Hepatocyte (in vitro differentiated cells): ENCODE measurements around the gene TFDP1. TPM values are rescaled to one million over a fixed set of nuclear protein-coding genes. Genes with fewer than 3 reads are reported as not detected.

Source experiments
- DNase-seq: peaks from one replicate; pipeline ENCODE4 v3.0.0-alpha.2; 2016; ENCODE audit warnings: low spot score
- H2AFZ ChIP-seq: fragments of 200-600 bp; sonication (generic); 2 replicates; pipeline ENCODE4 v1.6.0; 2016; ENCODE audit warnings: antibody characterized with exemption, mild to moderate bottlenecking
- H3K27ac ChIP-seq: fragments of 200-600 bp; sonication (generic); 2 replicates; pipeline ENCODE4 v1.5.1; 2016; ENCODE audit warnings: mild to moderate bottlenecking
- H3K27me3 ChIP-seq: fragments of 200-600 bp; sonication (generic); 2 replicates; pipeline ENCODE4 v1.6.1; 2016
- H3K36me3 ChIP-seq: fragments of 200-600 bp; sonication (generic); replicated peaks from 2 replicates; pipeline ENCODE4 v1.5.1; 2016; ENCODE audit warnings: low read depth; ENCODE audit not compliant: insufficient read depth
- H3K4me1 ChIP-seq: fragments of 200-600 bp; sonication (generic); 2 replicates; pipeline ENCODE4 v1.5.1; 2016; ENCODE audit warnings: mild to moderate bottlenecking, moderate library complexity; ENCODE audit not compliant: insufficient read depth
- H3K4me2 ChIP-seq: fragments of 200-600 bp; sonication (generic); 2 replicates; pipeline ENCODE4 v1.6.0; 2016
- H3K4me3 ChIP-seq: fragments of 200-600 bp; sonication (generic); 2 replicates; pipeline ENCODE4 v1.5.1; 2016; ENCODE audit warnings: mild to moderate bottlenecking
- H3K79me2 ChIP-seq: fragments of 200-600 bp; sonication (generic); 2 replicates; pipeline ENCODE4 v1.6.0; 2017; ENCODE audit warnings: mild to moderate bottlenecking
- H3K9me2 ChIP-seq: fragments of 200-600 bp; sonication (generic); replicated peaks from 2 replicates; pipeline ENCODE4 v1.6.0; 2017; ENCODE audit warnings: mild to moderate bottlenecking; ENCODE audit not compliant: insufficient read depth
- H3K9me3 ChIP-seq: fragments of 200-600 bp; sonication (generic); 2 replicates; pipeline ENCODE4 v1.5.1; 2016; ENCODE audit warnings: low read depth, mild to moderate bottlenecking
- H4K20me1 ChIP-seq: fragments of 200-600 bp; sonication (generic); 2 replicates; pipeline ENCODE4 v1.6.0; 2016; ENCODE audit warnings: mild to moderate bottlenecking; ENCODE audit not compliant: insufficient read depth, poor library complexity, severe bottlenecking
- EZH2 ChIP-seq: fragments of 200-600 bp; sonication (generic); IDR thresholded peaks from 2 replicates; pipeline ENCODE4 v1.6.1; 2016; ENCODE audit warnings: antibody characterized with exemption, mild to moderate bottlenecking, borderline replicate concordance
- EZH2phosphoT487 ChIP-seq: fragments of 200-600 bp; sonication (generic); IDR thresholded peaks from one replicate; pipeline ENCODE4 v1.6.1; 2018; ENCODE audit warnings: antibody characterized with exemption, mild to moderate bottlenecking, low read depth, moderate library complexity; ENCODE audit not compliant: unreplicated experiment, severe bottlenecking
- WGBS: methylation state at CpG from one replicate; pipeline ENCODE4 v1.1.6; 2016; ENCODE audit warnings: low lambda C conversion rate; ENCODE audit errors: missing lambda C conversion rate; 5-methylcytosine and 5-hydroxymethylcytosine counted together
- polyA plus RNA-seq: library from polyadenylated mRNA; unstranded; fragments of >200 nt; fragmentation: Nextera tagmentation; extraction: Ambion mirVana; gene quantifications from 2 replicates; pipeline ENCODE4 v1.2.1, GENCODE V29; 2016
- total RNA-seq: library from RNA; depleted of rRNA; stranded (reverse); fragments of >200 nt; gene quantifications from 2 replicates; pipeline ENCODE4 v1.2.3, GENCODE V29; 2014
- TF ChIP-seq, protein P1 (sequence below): fragments of 200-600 bp; sonication (generic); IDR thresholded peaks from 2 replicates; pipeline ENCODE4 v1.5.1; 2016; ENCODE audit warnings: antibody characterized with exemption, mild to moderate bottlenecking; ENCODE audit not compliant: poor library complexity

Gene TFDP1
- total and polyA plus RNA-seq, 2 experiments from 2014 or later = 54.0 to 62.9 TPM

DNA sequence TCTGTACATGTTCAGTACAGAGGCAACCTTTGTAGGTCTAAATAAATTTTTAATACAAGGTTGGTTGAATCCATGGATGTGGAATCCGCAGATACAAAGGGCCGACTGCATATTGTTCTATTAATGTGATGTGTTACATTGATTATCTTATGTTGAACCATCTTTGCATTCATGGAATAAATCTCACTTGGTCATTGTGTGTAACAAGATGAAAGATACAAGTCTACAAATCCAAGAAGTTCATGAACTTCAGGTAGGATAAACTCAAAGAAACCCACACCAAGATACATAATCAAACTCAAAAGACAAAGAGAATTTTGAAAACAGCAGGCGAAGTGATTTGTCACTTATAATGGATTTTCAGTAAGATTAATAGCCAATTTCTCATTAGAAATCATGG, 8.0 kb upstream of the TFDP1 start:
- Histone ChIP-seq H3K9me2 (no peaks in the 10 kb centered on the region), H3K4me2 (no peak overlapping the region), H3K79me2 (no peaks in the 10 kb centered on the region), H4K20me1 (no peaks in the 10 kb centered on the region), H3K36me3 (no peaks in the 10 kb centered on the region), H2AFZ (no peak overlapping the region), H3K27me3 (no peaks in the 10 kb centered on the region), H3K4me3 (no peak overlapping the region), H3K4me1 (no peaks in the 10 kb centered on the region), H3K9me3 (peaks cover 10% of the 10 kb centered on the region), H3K27ac (no peak overlapping the region)
- TF ChIP-seq EZH2phosphoT487 (no peak), EZH2 (no peak)
- TF ChIP-seq, protein P1, sequence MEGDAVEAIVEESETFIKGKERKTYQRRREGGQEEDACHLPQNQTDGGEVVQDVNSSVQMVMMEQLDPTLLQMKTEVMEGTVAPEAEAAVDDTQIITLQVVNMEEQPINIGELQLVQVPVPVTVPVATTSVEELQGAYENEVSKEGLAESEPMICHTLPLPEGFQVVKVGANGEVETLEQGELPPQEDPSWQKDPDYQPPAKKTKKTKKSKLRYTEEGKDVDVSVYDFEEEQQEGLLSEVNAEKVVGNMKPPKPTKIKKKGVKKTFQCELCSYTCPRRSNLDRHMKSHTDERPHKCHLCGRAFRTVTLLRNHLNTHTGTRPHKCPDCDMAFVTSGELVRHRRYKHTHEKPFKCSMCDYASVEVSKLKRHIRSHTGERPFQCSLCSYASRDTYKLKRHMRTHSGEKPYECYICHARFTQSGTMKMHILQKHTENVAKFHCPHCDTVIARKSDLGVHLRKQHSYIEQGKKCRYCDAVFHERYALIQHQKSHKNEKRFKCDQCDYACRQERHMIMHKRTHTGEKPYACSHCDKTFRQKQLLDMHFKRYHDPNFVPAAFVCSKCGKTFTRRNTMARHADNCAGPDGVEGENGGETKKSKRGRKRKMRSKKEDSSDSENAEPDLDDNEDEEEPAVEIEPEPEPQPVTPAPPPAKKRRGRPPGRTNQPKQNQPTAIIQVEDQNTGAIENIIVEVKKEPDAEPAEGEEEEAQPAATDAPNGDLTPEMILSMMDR = no peak
- no peak for DNase-seq
- WGBS = 59% methylated on average over 3 of the region's 3 CpGs

DNA sequence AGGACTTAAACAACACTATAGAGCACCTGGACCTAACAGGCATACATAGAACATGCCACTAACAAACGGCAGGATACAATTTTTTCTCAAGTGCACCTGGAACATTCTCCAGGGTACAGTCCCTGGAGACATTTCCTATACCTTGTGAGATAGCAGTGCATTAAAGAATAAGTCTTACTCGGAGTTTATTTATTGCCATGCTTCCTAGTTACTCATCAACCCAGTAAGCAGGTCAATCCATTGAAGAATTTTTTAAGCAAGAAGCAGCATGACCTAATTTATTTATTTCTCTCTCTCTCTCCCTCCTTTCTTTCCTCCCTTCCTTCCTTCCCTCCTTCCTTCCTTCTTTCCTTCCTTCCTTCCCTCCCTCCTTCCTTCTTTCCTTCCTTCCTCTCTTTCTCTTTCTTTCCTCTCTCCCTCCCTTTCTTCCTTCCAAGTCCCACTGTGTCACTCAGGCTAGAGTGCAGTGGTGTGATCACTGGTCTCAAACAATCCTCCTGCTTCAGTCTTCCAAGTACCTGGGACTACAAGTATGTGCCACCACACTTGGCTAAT, 6.6 kb upstream of the TFDP1 start:
- WGBS = 88% methylated on average over 2 of the region's 2 CpGs
- TF ChIP-seq EZH2phosphoT487 (no peak), EZH2 (no peak)
- TF ChIP-seq, protein P1 = no peak
- no peaks in the 10 kb centered on the region for H3K79me2 ChIP-seq

DNA sequence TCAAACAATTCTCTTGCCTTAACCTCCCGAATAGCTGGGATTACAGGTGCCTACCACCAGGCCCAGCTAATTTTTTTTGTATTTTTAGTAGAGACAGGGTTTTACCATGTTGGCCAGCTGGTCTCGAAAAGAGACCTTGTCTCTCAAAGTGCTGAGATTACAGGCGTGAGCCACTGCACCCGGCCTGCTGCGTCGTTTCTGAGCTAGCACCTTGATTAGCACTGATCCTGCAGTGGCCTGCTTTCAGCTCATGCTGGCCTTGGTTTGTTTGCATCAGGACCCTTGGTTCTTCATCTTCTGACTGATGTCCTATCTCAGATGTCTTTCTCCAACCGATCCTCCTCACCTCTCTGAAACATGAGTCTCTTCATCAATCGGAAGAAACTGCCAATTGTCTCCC, 4.9 kb upstream of the TFDP1 start:
- H3K9me3 ChIP-seq = peaks cover 9% of the 10 kb centered on the region
- H3K36me3 ChIP-seq = no peaks in the 10 kb centered on the region
- no peak overlapping the region for H3K4me3 ChIP-seq

More for the DNA sequence above, 6.6 kb upstream of the TFDP1 start:
- no peaks in the 10 kb centered on the region for H3K36me3 ChIP-seq
- no peaks in the 10 kb centered on the region for H3K27me3 ChIP-seq
- H3K4me2 ChIP-seq = no peak overlapping the region
- H3K4me3 ChIP-seq = no peak overlapping the region
- H4K20me1 ChIP-seq = no peaks in the 10 kb centered on the region
- no peaks in the 10 kb centered on the region for H3K9me2 ChIP-seq
- H3K4me1 ChIP-seq = no peaks in the 10 kb centered on the region
- H3K27ac ChIP-seq = no peak overlapping the region
- no peak for DNase-seq
- H3K9me3 ChIP-seq = peaks cover 10% of the 10 kb centered on the region
- H2AFZ ChIP-seq = no peak overlapping the region

More for the DNA sequence above, 4.9 kb upstream of the TFDP1 start:
- no peak overlapping the region for H2AFZ ChIP-seq
- H3K4me1 ChIP-seq = no peaks in the 10 kb centered on the region
- H3K79me2 ChIP-seq = no peaks in the 10 kb centered on the region
- TF ChIP-seq, protein P1 = no peak
- no peak for TF ChIP-seq EZH2
- TF ChIP-seq EZH2phosphoT487 = no peak
- no peaks in the 10 kb centered on the region for H3K9me2 ChIP-seq
- 86% methylated on average over 8 of the region's 8 CpGs for WGBS
- no peak for DNase-seq
- no peak overlapping the region for H3K27ac ChIP-seq
- H4K20me1 ChIP-seq = no peaks in the 10 kb centered on the region
- no peaks in the 10 kb centered on the region for H3K27me3 ChIP-seq
- no peak overlapping the region for H3K4me2 ChIP-seq
